Loucy (cell line): ENCODE measurements around the gene RNASEH2C.

Experiments
- H2AFZ ChIP-seq: fragments of 200-600 bp; sonication (generic); 2 replicates; pipeline ENCODE4 v1.6.0; 2016; ENCODE audit warnings: antibody characterized with exemption, mild to moderate bottlenecking, low read length, moderate library complexity
- H3F3A ChIP-seq: fragments of 200-600 bp; 2 replicates; pipeline ENCODE4 v1.6.0; 2016; ENCODE audit warnings: antibody characterized with exemption, low read depth, mild to moderate bottlenecking
- H3K27me3 ChIP-seq: fragments of 200-600 bp; sonication (generic); 2 replicates; pipeline ENCODE4 v1.6.1; 2014; ENCODE audit warnings: low read length, mild to moderate bottlenecking; ENCODE audit not compliant: insufficient read depth, poor library complexity, severe bottlenecking
- H3K36me3 ChIP-seq: fragments of 200-600 bp; sonication (generic); 2 replicates; pipeline ENCODE4 v1.6.1; 2016; ENCODE audit warnings: low read length; ENCODE audit not compliant: insufficient read depth
- H3K4me1 ChIP-seq: fragments of 200-600 bp; sonication (generic); 2 replicates; pipeline ENCODE4 v1.5.1; 2014; ENCODE audit warnings: low read length, mild to moderate bottlenecking; ENCODE audit not compliant: insufficient read depth, poor library complexity, severe bottlenecking
- H3K4me2 ChIP-seq: fragments of 200-600 bp; sonication (generic); 2 replicates; pipeline ENCODE4 v1.6.0; 2014; ENCODE audit warnings: antibody characterized with exemption, low read length, low read depth, mild to moderate bottlenecking; ENCODE audit not compliant: poor library complexity, severe bottlenecking
- H3K4me3 ChIP-seq: fragments of 200-600 bp; sonication (generic); 2 replicates; pipeline ENCODE4 v1.5.1; 2014; ENCODE audit warnings: low read length, mild to moderate bottlenecking, mixed read lengths; ENCODE audit not compliant: poor library complexity, severe bottlenecking
- H3K79me2 ChIP-seq: fragments of 200-600 bp; sonication (generic); 2 replicates; pipeline ENCODE4 v1.6.1; 2014; ENCODE audit warnings: low read length; ENCODE audit not compliant: insufficient read depth
- H3K9ac ChIP-seq: fragments of 200-600 bp; sonication (generic); 2 replicates; pipeline ENCODE4 v1.6.0; 2014; ENCODE audit warnings: mild to moderate bottlenecking, low read depth, low read length, moderate library complexity; ENCODE audit not compliant: poor library complexity, severe bottlenecking
- H3K9me2 ChIP-seq: fragments of 200-600 bp; sonication (generic); replicated peaks from 2 replicates; pipeline ENCODE4 v1.6.1; 2016; ENCODE audit warnings: low read depth, low read length, mixed read lengths
- H3K9me3 ChIP-seq: fragments of 200-600 bp; sonication (generic); 2 replicates; pipeline ENCODE4 v1.6.1; 2014; ENCODE audit warnings: mild to moderate bottlenecking, antibody characterized with exemption, low read length, low read depth; ENCODE audit not compliant: insufficient read depth
- H4K20me1 ChIP-seq: fragments of 200-600 bp; sonication (generic); 2 replicates; pipeline ENCODE4 v1.6.0; 2014; ENCODE audit warnings: antibody characterized with exemption, low read length, mild to moderate bottlenecking; ENCODE audit not compliant: insufficient read depth, poor library complexity, severe bottlenecking
- EZH2phosphoT487 ChIP-seq: fragments of 200-600 bp; IDR thresholded peaks from 2 replicates; pipeline ENCODE4 v1.6.1; 2018; ENCODE audit warnings: antibody characterized with exemption, mild to moderate bottlenecking, moderate library complexity, borderline replicate concordance
- TF ChIP-seq, protein P1 (sequence below): fragments of 200-600 bp; sonication (generic); conservative IDR thresholded peaks from 2 replicates; pipeline ENCODE4 v1.5.1; 2014; ENCODE audit warnings: mild to moderate bottlenecking, antibody characterized with exemption, low read length

Gene RNASEH2C

DNA sequence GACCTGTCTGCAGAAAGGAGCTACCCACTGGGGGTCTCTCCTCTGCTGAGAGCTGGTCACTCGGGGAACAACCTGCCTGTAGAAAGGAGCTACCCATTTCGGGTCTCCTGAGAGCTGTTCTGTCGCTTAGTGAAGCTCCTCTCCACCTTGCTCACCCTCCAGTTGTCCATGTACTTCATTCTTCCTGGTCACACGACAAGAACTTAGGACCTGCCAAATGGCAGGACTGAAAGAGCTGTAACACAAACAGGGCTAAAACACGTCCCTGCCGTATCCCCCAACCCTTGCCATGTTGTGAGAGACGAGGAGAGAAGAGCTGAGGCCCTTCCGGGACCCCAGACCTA is 24.1 kb upstream of the RNASEH2C start:
- Histone ChIP-seq H3K27me3 (peaks cover 6% of the 10 kb centered on the region), H3F3A (no peaks in the 10 kb centered on the region), H3K9me2 (no peaks in the 10 kb centered on the region), H2AFZ (no peak overlapping the region; the same call in 1 of the 2 replicates), H3K4me1 (no peaks in the 10 kb centered on the region), H3K79me2 (no peaks in the 10 kb centered on the region), H3K36me3 (no peaks in the 10 kb centered on the region), H3K9ac (no peak overlapping the region), H3K4me3 (no peak overlapping the region), H3K9me3 (no peaks in the 10 kb centered on the region), H4K20me1 (no peaks in the 10 kb centered on the region), H3K4me2 (no peak overlapping the region)
- TF ChIP-seq, protein P1, sequence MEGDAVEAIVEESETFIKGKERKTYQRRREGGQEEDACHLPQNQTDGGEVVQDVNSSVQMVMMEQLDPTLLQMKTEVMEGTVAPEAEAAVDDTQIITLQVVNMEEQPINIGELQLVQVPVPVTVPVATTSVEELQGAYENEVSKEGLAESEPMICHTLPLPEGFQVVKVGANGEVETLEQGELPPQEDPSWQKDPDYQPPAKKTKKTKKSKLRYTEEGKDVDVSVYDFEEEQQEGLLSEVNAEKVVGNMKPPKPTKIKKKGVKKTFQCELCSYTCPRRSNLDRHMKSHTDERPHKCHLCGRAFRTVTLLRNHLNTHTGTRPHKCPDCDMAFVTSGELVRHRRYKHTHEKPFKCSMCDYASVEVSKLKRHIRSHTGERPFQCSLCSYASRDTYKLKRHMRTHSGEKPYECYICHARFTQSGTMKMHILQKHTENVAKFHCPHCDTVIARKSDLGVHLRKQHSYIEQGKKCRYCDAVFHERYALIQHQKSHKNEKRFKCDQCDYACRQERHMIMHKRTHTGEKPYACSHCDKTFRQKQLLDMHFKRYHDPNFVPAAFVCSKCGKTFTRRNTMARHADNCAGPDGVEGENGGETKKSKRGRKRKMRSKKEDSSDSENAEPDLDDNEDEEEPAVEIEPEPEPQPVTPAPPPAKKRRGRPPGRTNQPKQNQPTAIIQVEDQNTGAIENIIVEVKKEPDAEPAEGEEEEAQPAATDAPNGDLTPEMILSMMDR: no peak
- TF ChIP-seq EZH2phosphoT487: no peak

DNA sequence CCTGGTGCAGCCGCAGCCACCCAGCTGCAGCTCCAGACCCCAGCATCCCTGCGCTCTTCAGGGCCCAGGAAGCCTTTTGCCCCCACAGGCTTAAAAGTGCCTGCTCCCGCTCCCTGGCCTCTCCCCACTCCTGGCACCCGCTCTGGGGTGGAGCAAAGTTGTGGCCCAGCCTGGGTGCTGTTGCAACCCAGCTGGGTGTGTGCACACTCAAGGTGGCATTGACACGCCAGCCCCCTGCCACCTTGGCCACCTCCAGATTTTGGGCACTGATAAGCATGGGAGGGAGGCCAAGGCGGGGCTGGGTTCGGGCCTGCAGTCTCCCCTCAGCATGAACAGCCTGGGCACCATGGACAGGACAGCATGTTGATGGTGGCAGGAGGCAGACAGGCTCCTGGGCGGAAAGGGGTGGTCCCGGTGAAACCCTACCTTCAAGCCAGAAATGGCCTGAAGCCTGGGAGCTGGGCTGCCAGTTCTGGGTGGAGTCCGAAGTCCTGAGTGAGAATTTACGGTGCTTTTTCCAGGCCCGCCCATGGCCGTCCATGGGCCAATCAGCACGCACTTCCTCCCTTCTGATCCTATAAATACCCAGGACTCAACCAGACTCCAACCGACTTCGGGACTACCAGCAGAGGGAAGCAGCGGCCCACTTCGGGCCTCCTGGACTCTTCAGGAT is 23.6 kb upstream of the RNASEH2C start:
- H2AFZ ChIP-seq: no peak overlapping the region; the same call in 1 of the 2 replicates
- TF ChIP-seq EZH2phosphoT487: no peak
- TF ChIP-seq, protein P1: peak; percentile 45
- H3K4me3 ChIP-seq: no peak overlapping the region
- no peaks in the 10 kb centered on the region for H3F3A ChIP-seq
- no peak overlapping the region for H3K9ac ChIP-seq
- no peaks in the 10 kb centered on the region for H3K9me2 ChIP-seq
- H3K4me1 ChIP-seq: no peaks in the 10 kb centered on the region
- H3K36me3 ChIP-seq: no peaks in the 10 kb centered on the region
- no peaks in the 10 kb centered on the region for H4K20me1 ChIP-seq
- no peaks in the 10 kb centered on the region for H3K79me2 ChIP-seq
- H3K4me2 ChIP-seq: no peak overlapping the region
- H3K9me3 ChIP-seq: no peaks in the 10 kb centered on the region
- H3K27me3 ChIP-seq: peaks cover under 1% of the 10 kb centered on the region

DNA sequence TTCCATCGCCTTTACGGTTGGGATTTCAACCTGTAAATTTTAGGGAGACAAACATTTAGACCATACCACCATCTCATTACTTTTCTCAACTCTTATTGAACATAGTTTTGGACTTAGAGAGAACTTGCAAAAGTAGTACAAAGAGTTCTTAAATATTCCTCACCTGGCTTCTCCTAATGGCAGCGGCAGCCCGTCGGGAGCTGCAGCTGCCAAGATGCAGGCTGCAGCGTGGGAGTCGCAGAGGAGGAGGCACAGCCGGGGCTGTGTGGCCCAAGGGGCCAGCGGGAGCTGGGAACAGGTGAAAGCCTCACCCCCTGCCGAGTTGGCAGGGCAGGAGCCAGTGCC is 23.1 kb upstream of the RNASEH2C start:
- Histone ChIP-seq H3F3A (no peaks in the 10 kb centered on the region), H4K20me1 (no peaks in the 10 kb centered on the region), H3K36me3 (no peaks in the 10 kb centered on the region), H2AFZ (no peak overlapping the region), H3K27me3 (no peaks in the 10 kb centered on the region), H3K9me2 (no peaks in the 10 kb centered on the region), H3K4me3 (no peak overlapping the region), H3K4me1 (no peaks in the 10 kb centered on the region), H3K9ac (no peak overlapping the region), H3K9me3 (no peaks in the 10 kb centered on the region), H3K79me2 (no peaks in the 10 kb centered on the region), H3K4me2 (no peak overlapping the region)
- TF ChIP-seq EZH2phosphoT487: no peak
- TF ChIP-seq, protein P1: no peak
